Activated T-helper 2 cell treated with anti-CD3 and anti-CD28 coated beads, Interferon-gamma antibody, Interleukin-2, Interleukin-4, amounts not matched to agents 10 μg/mL and 5 μg/mL and 100 μg/mL, durations not matched to agents 14 hours and 24 hours and 36 hours (primary cell): ENCODE data around the gene CD48. TPM values are rescaled to one million over a fixed set of nuclear protein-coding genes. Genes with fewer than 3 reads are reported as not detected.
"Not testable (repeated sequence)": the region's sequence is repeated elsewhere in the genome, so short reads cannot be mapped to it uniquely, and the experiment has no call there.

Experiments used
- DNase-seq: peaks from one replicate; pipeline ENCODE4 v3.0.0; 2021; ENCODE audit warnings: low spot score
- H3K27ac Mint-ChIP-seq: one replicate; pipeline ENCODE4 v1.8.0; 2021; ENCODE audit warnings: mixed read lengths
- H3K27me3 Mint-ChIP-seq: one replicate; pipeline ENCODE4 v1.8.0; 2021; ENCODE audit warnings: low read depth, mixed read lengths
- H3K36me3 Mint-ChIP-seq: one replicate; pipeline ENCODE4 v1.8.0; 2021; ENCODE audit warnings: low read depth, mixed read lengths
- H3K4me1 Mint-ChIP-seq: one replicate; pipeline ENCODE4 v1.8.0; 2021; ENCODE audit warnings: low read depth, mixed read lengths
- H3K4me3 Mint-ChIP-seq: one replicate; pipeline ENCODE4 v1.8.0; 2021; ENCODE audit warnings: low read depth, mild to moderate bottlenecking, moderate library complexity, mixed read lengths
- H3K9me3 Mint-ChIP-seq: one replicate; pipeline ENCODE4 v1.8.0; 2021; ENCODE audit warnings: mixed read lengths
- intact Hi-C: fragments of 100-400 bp; cut with micrococcal nuclease; formaldehyde crosslinking; loops from one replicate; pipeline ENCODE4 v1.15.1; 2023
- total RNA-seq: library from RNA; stranded (reverse); gene quantifications from 2 replicates; pipeline ENCODE4 v1.2.3, GENCODE V29; 2022

Gene CD48
- total RNA-seq, 1 donor from 2014 or later: 101 TPM

DNA sequence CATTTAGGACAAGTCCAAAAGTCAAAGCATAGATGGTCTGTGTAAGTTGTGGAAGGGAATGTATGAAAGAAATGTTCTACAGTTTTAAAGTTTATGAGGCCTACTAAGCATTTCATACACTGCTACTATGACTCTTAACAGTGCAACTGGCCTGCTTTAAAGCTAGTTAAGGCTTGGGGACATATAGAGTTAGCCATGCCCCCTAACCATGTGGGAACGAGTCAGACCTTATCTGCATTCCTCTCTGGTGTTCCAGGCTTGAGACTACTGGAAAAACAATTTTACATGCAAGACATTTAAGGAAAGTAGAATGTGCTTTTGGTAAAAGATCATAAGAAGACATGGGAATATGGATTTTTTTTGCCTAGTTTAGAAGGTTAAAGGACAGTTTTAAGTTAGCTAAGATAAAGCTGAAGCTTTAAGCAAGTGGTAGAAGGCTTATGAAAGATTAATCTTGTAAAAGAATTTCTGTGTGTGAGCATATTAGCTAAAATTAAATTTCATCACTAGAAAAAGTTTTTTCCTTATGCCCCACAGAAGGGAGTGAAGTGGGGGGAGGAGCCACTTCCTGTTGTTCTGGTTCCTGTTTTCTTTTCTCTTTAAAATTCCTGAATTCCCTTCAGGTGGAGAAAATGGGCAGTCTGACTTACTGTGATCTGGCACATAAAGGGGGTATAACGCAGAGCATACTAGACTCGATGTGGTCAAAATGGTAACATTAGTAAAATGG is 8.9 kb upstream of the CD48 start:
- Mint-ChIP-seq H3K27ac (no peak overlapping the region), H3K9me3 (no peaks in the 10 kb centered on the region), H3K36me3 (no peaks in the 10 kb centered on the region), H3K4me3 (no peak overlapping the region), H3K4me1 (peaks cover 52% of the 10 kb centered on the region), H3K27me3 (no peaks in the 10 kb centered on the region)
- intact Hi-C loops: no loop called here
- no peak for DNase-seq

DNA sequence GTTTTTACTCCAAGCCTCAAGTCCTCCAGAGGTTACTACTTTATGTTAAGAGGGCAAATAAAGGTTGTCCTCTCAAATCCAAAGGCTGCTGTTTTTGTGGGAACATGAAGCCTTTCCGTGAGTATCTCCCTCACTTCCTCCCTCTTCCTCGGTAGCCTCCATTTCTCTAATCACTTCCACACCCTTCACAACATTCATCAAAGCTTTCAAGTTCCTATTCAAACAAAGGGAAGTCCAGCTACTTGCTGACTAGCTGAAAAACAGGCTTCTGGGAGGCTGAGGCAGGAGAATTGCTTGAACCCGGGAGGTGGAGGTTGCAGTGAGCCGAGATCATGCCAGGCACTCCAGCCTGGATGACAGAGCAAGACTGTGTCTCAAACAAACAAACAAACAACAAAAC is 6.6 kb upstream of the CD48 start:
- DNase-seq: no peak
- no peaks in the 10 kb centered on the region for H3K27me3 Mint-ChIP-seq
- H3K4me3 Mint-ChIP-seq: no peak overlapping the region
- peaks cover 41% of the 10 kb centered on the region for H3K4me1 Mint-ChIP-seq
- no peaks in the 10 kb centered on the region for H3K9me3 Mint-ChIP-seq
- H3K36me3 Mint-ChIP-seq: no peaks in the 10 kb centered on the region
- intact Hi-C loops: loop anchor here (10.0 kb wide), 1 partner anchor 397 kb away; the partner anchor contains the start of genes NIT1 and PFDN2
- no peak overlapping the region for H3K27ac Mint-ChIP-seq

DNA sequence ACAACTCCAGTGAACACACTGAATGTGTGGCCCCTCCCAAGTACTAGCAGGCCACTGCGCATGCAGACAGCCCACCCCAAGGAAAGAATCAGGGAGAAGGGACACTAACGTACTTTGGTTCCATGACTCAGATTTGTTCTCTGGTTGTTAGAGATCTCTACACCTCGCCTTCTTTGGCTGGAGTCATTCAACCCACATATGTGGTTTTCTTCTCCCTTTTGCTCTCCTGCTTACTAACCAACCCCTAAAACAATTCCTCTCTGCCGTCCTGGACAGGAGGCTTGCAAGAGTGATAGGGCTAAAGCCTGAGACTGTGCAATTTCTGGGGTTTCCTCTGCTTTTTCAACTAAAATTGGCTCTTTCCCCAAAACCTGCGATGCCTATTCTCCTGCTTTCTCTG is 5.7 kb upstream of the CD48 start:
- no peaks in the 10 kb centered on the region for H3K36me3 Mint-ChIP-seq
- no peaks in the 10 kb centered on the region for H3K9me3 Mint-ChIP-seq
- H3K27me3 Mint-ChIP-seq: no peaks in the 10 kb centered on the region
- DNase-seq: no peak
- intact Hi-C loops: loop anchor here (1.0 to 10.0 kb wide), 2 partner anchors 9 to 397 kb away; partner anchors contain the start of genes NIT1 and PFDN2
- no peak overlapping the region for H3K27ac Mint-ChIP-seq
- H3K4me1 Mint-ChIP-seq: peaks cover 40% of the 10 kb centered on the region
- H3K4me3 Mint-ChIP-seq: no peak overlapping the region

DNA sequence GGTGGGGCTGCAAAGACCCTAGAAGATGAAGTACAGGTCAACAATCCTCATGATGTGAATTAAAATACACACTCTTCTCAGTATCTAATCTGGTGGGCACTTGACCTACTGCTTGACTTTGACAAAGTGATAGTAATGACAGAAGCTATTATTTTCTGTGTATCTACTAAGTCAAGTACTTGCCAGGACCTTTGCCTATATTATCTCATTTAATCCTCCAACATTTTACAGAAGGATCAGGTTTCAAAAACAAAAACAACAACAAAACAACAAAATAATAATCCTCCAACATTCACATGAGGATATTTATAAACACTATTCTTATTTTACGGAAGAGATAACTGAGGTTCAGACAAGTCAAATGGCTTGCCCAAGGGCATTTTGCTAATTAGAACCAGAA is 4.4 kb upstream of the CD48 start:
- H3K36me3 Mint-ChIP-seq: peaks cover 2% of the 10 kb centered on the region
- no peak overlapping the region for H3K4me3 Mint-ChIP-seq
- DNase-seq: no peak
- intact Hi-C loops: loop anchor here (10.0 kb wide), 1 partner anchor 399 kb away; the partner anchor contains the start of genes NIT1 and PFDN2
- no peaks in the 10 kb centered on the region for H3K27me3 Mint-ChIP-seq
- H3K9me3 Mint-ChIP-seq: no peaks in the 10 kb centered on the region
- H3K4me1 Mint-ChIP-seq: peaks cover 44% of the 10 kb centered on the region
- no peak overlapping the region for H3K27ac Mint-ChIP-seq

DNA sequence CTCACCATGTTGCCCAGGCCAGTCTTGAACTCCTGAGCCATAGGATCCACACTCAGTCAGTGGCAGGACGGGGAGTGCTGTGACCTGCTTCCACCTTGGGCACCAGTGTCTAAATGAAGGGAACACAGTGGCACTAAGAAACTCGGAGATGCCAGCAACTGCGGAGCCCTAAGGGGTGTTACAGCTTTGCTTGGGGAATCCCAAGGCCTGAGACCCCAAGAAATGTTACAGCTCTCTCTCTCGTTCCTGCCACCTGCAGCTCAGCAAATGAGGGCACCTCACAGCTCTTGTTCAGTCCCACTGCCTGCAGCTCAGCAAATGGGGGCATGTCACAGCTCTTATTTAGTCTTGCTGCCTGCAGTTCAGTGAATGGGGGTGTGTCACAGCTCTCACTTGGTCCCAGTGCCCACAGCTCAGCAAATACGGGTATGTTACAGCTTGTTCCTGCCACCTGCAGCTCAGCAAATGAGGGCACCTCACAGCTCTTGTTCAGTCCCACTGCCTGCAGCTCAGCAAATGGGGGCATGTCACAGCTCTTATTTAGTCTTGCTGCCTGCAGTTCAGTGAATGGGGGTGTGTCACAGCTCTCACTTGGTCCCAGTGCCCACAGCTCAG is 2.5 kb upstream of the CD48 start:
- DNase-seq, H3K4me3 Mint-ChIP-seq: not testable (repeated sequence)

DNA sequence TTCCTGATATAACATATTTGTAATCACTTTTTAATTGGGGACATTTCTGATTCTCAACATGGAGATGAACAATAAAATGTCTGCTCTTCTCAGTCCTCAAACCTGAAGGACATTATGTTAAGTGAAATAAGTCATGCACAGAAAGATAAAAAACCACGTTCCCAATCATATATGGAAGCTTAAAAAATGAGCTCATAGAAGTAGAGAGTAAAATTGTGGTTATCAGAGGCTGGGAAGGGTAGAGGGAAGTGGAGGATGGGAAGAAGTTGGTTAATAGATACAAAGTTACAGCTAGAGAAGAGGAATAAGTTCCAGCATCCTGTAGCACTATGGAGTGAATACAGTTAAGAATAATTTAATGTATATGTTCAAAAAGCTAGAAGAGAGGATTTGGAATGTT is 1.5 kb upstream of the CD48 start:
- Mint-ChIP-seq H3K27ac (no peak overlapping the region), H3K4me3 (no peak overlapping the region), H3K4me1 (peaks cover 40% of the 10 kb centered on the region), H3K27me3 (no peaks in the 10 kb centered on the region), H3K9me3 (no peaks in the 10 kb centered on the region), H3K36me3 (peaks cover 7% of the 10 kb centered on the region)
- DNase-seq: no peak
- intact Hi-C loops: loop anchor here (5.0 to 10.0 kb wide), 2 partner anchors 54 to 402 kb away; partner anchors contain the start of genes NIT1 and PFDN2

More for the DNA sequence above, 2.5 kb upstream of the CD48 start:
- H3K4me1 Mint-ChIP-seq: peaks cover 43% of the 10 kb centered on the region
- H3K27ac Mint-ChIP-seq, H3K27me3 Mint-ChIP-seq, H3K9me3 Mint-ChIP-seq, H3K36me3 Mint-ChIP-seq: not testable (repeated sequence)
- intact Hi-C loops: loop anchor here (5.0 to 10.0 kb wide), 2 partner anchors 53 to 401 kb away; partner anchors contain the start of genes NIT1 and PFDN2

DNA sequence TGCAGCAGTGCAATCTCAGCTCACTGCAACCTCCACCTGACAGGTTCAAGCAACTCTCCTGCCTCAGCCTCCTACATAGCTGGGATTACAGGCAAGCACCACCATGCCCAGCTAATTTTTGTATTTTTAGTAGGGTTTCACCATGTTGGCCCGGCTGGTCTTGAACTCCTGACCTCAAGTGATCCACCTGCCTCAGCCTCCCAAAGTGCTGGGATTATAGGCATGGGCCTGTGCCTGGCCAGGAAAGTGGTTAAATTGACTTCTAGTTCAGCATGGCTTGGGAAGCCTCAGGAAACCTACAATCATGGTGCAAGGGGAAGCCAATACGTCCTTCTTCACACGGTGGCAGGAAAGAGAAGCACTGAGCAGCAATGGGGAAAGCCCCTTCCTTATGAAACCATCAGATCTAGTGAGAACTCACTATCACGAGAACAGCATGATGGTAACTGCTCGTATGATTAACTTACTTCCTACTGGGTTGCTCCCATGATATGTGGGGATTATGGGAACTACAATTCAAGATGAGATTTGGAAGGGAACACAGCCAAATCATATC is 981 bp upstream of the CD48 start:
- H3K4me3 Mint-ChIP-seq, H3K9me3 Mint-ChIP-seq, H3K27ac Mint-ChIP-seq, H3K27me3 Mint-ChIP-seq, H3K36me3 Mint-ChIP-seq: not testable (repeated sequence)
- intact Hi-C loops: loop anchor here (1.0 to 10.0 kb wide), 3 partner anchors 55 to 402 kb away; partner anchors contain the start of genes NIT1 and PFDN2
- DNase-seq: peak; percentile 38
- peaks cover 38% of the 10 kb centered on the region for H3K4me1 Mint-ChIP-seq

- intact Hi-C loops: loop anchor here (5.0 to 10.0 kb wide), 2 partner anchors 56 to 404 kb away; partner anchors contain the start of genes NIT1 and PFDN2
- no peak for DNase-seq
- H3K9me3 Mint-ChIP-seq: no peaks in the 10 kb centered on the region
- H3K36me3 Mint-ChIP-seq: peaks cover 12% of the 10 kb centered on the region
- H3K4me3 Mint-ChIP-seq: no peak overlapping the region
- peaks cover 29% of the 10 kb centered on the region for H3K4me1 Mint-ChIP-seq
- H3K27ac Mint-ChIP-seq: no peak overlapping the region
- no peaks in the 10 kb centered on the region for H3K27me3 Mint-ChIP-seq
Measured at GRCh38 chr1:160711276-160711601, 383 bp downstream of the CD48 start.

GRCh38 chr1:160710517-160711252 is 937 bp downstream of the CD48 start:
- Mint-ChIP-seq H3K4me3 (no peak overlapping the region), H3K27me3 (no peaks in the 10 kb centered on the region), H3K9me3 (no peaks in the 10 kb centered on the region), H3K4me1 (peaks cover 28% of the 10 kb centered on the region), H3K27ac (no peak overlapping the region), H3K36me3 (peaks cover 18% of the 10 kb centered on the region)
- intact Hi-C loops: loop anchor here (5.0 to 10.0 kb wide), 2 partner anchors 57 to 404 kb away; partner anchors contain the start of genes NIT1 and PFDN2
- DNase-seq: no peak

DNA sequence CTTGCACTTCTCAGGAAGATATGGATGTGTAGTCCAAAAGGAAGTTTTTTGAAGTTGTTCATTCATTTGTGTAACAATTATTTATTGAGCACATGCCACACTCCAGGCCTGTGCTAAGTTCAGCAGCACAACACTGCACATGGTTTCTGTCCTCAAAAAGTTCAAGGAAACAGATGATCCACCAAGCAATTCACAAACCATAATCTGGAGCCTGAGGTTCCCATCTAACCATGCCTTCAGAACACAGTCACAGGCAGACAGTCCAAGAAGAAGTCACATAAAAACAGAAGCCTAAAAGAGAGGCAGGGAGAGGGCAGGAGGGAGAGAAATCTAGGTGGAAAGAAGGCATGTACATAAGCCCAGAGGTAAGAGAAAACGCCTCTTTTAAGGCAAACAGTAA is 1.9 kb downstream of the CD48 start:
- no peak overlapping the region for H3K27ac Mint-ChIP-seq

GRCh38 chr1:160708801-160709200 is 2.8 kb downstream of the CD48 start:
- no peaks in the 10 kb centered on the region for H3K9me3 Mint-ChIP-seq
- DNase-seq: peak; percentile 38

More for the DNA sequence above, 1.9 kb downstream of the CD48 start:
- H3K4me3 Mint-ChIP-seq: no peak overlapping the region
- no peak for DNase-seq
- intact Hi-C loops: loop anchor here (1.0 to 10.0 kb wide), 6 partner anchors 26 to 405 kb away; partner anchors contain the start of genes NIT1 and PFDN2
- H3K9me3 Mint-ChIP-seq: no peaks in the 10 kb centered on the region
- peaks cover 28% of the 10 kb centered on the region for H3K36me3 Mint-ChIP-seq
- peaks cover 36% of the 10 kb centered on the region for H3K4me1 Mint-ChIP-seq
- no peaks in the 10 kb centered on the region for H3K27me3 Mint-ChIP-seq

GRCh38 chr1:160708118-160708517 is 3.5 kb downstream of the CD48 start:
- no peaks in the 10 kb centered on the region for H3K27me3 Mint-ChIP-seq
- intact Hi-C loops: loop anchor here (2.0 kb wide), 2 partner anchors 33 to 81 kb away; no protein-coding TSS in a partner anchor
- H3K4me3 Mint-ChIP-seq: no peak overlapping the region
- H3K27ac Mint-ChIP-seq: no peak overlapping the region
- peaks cover 49% of the 10 kb centered on the region for H3K4me1 Mint-ChIP-seq
- no peak for DNase-seq
- no peaks in the 10 kb centered on the region for H3K9me3 Mint-ChIP-seq
- peaks cover 42% of the 10 kb centered on the region for H3K36me3 Mint-ChIP-seq

More at GRCh38 chr1:160708801-160709200, 2.8 kb downstream of the CD48 start:
- no peak overlapping the region for H3K4me3 Mint-ChIP-seq
- H3K4me1 Mint-ChIP-seq: peaks cover 45% of the 10 kb centered on the region
- no peaks in the 10 kb centered on the region for H3K27me3 Mint-ChIP-seq
- H3K27ac Mint-ChIP-seq: no peak overlapping the region
- H3K36me3 Mint-ChIP-seq: peaks cover 35% of the 10 kb centered on the region
- intact Hi-C loops: loop anchor here (1.0 to 2.0 kb wide), 4 partner anchors 26 to 82 kb away; no protein-coding TSS in a partner anchor
